Central memory CD8-positive, alpha-beta T cell (primary cell): Measurements from ENCODE around the gene EGR4.

ENCODE experiments used
- ATAC-seq: fragments of 150-1000 bp; cut with Tn5 transposase; replicated peaks from 2 replicates; pipeline ENCODE4 v1.10.0; 2022; ENCODE audit warnings: mild to moderate bottlenecking, moderate FRiP score, moderate number of reproducible peaks; ENCODE audit not compliant: poor library complexity, severe bottlenecking; ENCODE audit errors: extremely low read depth
- DNase-seq, 2 donors: peaks; one replicate each; pipeline ENCODE4 v3.0.0; 2021; ENCODE audit warnings: low spot score in 2 of 2
- H3K27ac Mint-ChIP-seq: one replicate; pipeline ENCODE4 v1.8.0; 2022; ENCODE audit warnings: low read depth, mild to moderate bottlenecking, moderate library complexity, mixed read lengths
- H3K27me3 Mint-ChIP-seq: one replicate; pipeline ENCODE4 v1.8.0; 2022; ENCODE audit warnings: mixed read lengths
- H3K36me3 Mint-ChIP-seq: one replicate; pipeline ENCODE4 v1.8.0; 2022; ENCODE audit warnings: mild to moderate bottlenecking, moderate library complexity, mixed read lengths; ENCODE audit not compliant: insufficient read depth
- H3K4me1 Mint-ChIP-seq: one replicate; pipeline ENCODE4 v1.8.0; 2022; ENCODE audit warnings: mixed read lengths
- H3K4me3 Mint-ChIP-seq: one replicate; pipeline ENCODE4 v1.8.0; 2022; ENCODE audit warnings: mild to moderate bottlenecking, moderate library complexity, mixed read lengths
- H3K9me3 Mint-ChIP-seq: one replicate; pipeline ENCODE4 v1.8.0; 2022; ENCODE audit warnings: mixed read lengths

The EGR4 gene

DNA sequence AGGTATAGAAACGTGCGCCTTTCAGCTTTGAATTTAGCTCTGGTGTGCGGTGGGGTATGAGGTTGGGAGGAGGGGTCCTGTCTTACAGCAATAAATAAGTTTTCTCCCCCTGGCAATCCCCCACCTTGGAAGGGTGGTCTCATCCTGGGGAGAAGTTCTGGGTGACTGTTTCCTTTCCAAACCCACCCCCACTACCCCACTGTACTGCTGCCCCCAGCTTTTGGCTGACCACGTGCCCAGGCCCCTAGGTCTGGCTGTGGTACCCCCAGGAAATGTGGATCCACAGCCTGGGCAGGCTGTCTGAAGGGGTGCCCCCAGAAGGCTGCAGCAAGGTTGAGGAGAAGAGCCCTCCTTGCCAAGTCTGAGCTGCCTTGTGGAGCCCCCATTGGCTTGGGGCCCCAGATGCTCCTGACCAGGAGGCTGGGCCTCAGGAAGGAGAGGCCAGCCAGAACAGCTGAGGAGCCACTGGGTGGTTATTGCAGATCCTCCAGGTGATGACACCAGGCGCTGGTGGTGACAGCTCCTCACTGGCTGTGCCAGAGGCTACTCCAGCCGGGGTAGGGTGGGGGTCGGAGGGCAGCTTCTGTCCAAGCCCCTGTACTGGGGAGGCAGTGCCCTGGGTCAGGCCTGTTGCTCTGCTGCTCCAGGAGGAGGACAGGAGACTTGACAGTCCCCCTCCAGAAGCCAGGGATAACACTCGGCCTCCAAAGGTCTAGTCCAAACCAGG, 35.0 kb downstream of the EGR4 start:
- peak overlapping the region; percentile 65 for H3K27ac Mint-ChIP-seq

DNA sequence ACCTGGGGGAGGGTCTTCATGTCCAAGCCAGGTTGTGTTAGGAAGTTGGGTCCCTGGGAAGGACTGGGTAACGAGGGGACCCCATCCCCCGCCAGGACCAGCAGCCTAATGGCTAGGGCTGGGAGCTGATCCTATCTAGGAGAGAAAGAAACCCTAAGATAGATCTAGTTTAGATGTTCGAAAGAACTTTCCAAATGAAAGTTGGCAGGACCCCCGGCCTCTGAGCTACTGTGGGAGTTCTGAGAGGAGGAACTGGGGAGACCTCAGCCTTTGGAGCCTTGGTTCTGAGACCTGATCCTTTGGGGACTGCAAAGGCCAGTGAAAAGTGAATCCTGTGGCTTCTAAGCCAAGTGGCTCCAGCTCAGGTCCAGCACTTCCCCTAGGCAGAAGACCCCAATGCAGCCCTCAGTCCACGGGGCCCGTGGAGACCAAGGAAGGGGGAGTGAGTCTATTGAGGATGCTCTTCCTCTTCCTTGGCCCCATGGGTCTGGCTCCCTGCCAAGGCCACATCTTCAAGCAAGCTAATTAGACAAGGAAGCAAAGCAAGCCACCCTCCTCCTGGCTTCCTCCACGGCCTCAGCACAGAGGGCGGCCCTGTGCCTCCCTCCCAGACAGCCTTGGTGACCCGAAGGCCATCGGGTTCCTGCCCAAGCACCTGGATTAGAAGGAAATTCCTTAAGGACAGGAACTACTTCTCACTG, 35.8 kb downstream of the EGR4 start:
- H3K9me3 Mint-ChIP-seq: no peaks in the 10 kb centered on the region
- H3K27me3 Mint-ChIP-seq: no peaks in the 10 kb centered on the region
- no peaks in the 10 kb centered on the region for H3K4me1 Mint-ChIP-seq
- H3K27ac Mint-ChIP-seq: peak overlapping the region; percentile 65
- DNase-seq (no peak), ATAC-seq (no peak)
- H3K4me3 Mint-ChIP-seq: no peak overlapping the region
- peaks cover 9% of the 10 kb centered on the region for H3K36me3 Mint-ChIP-seq

More for the DNA sequence above, 35.0 kb downstream of the EGR4 start:
- Mint-ChIP-seq H3K36me3 (peaks cover 4% of the 10 kb centered on the region), H3K9me3 (no peaks in the 10 kb centered on the region), H3K4me3 (no peak overlapping the region), H3K27me3 (no peaks in the 10 kb centered on the region), H3K4me1 (no peaks in the 10 kb centered on the region)
- DNase-seq: no peak
- no peak for ATAC-seq

GRCh38 chr2:73257021-73257420, 36.3 kb downstream of the EGR4 start:
- no peaks in the 10 kb centered on the region for H3K9me3 Mint-ChIP-seq
- peak overlapping the region; percentile 59 for H3K27ac Mint-ChIP-seq
- H3K4me1 Mint-ChIP-seq: no peaks in the 10 kb centered on the region
- H3K27me3 Mint-ChIP-seq: no peaks in the 10 kb centered on the region
- ATAC-seq (no peak), DNase-seq (no peak)
- H3K4me3 Mint-ChIP-seq: no peak overlapping the region
- peaks cover 8% of the 10 kb centered on the region for H3K36me3 Mint-ChIP-seq

- Mint-ChIP-seq H3K36me3 (peaks cover 9% of the 10 kb centered on the region), H3K9me3 (no peaks in the 10 kb centered on the region), H3K27ac (peak overlapping the region; percentile 59), H3K27me3 (no peaks in the 10 kb centered on the region), H3K4me1 (no peaks in the 10 kb centered on the region), H3K4me3 (no peak overlapping the region)
- DNase-seq: no peak
- ATAC-seq: no peak
Measured at GRCh38 chr2:73256618-73256922, 36.8 kb downstream of the EGR4 start.

DNA sequence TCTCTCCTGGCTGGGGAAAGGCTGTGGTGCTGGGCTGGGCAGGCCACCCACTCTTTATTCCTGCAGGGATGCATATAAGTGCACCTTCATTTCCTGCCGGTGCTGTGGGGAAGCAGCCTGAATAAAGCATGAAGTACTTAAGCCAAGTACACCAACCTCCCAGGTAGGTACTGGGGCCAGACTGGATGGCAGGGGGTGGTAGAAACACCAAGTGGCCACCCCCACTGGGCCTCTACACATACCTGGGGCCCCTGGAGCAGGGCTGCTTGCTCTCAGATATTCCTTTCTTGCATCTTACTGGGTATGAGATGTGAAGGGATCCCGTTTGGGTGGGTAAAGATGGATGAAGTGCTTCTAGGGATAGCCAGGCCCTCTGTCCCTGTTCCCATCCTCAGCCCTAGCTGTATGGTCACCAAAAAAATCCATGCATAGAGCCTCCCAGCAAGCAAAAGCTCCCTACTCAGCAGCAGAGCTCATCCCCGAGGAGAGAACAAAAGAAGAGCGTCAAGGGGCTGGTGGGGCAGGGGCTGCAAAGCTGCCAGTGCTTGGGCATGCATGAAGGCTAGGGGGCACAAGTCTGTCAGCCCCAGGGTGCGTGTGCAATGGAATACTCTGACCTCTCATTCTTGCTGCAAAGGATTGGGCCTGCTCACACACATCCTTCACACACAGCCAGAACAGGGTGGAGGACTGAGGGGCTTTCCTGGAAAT, 37.3 kb downstream of the EGR4 start:
- H3K27ac Mint-ChIP-seq: no peak overlapping the region
- H3K36me3 Mint-ChIP-seq: peaks cover 12% of the 10 kb centered on the region
- no peaks in the 10 kb centered on the region for H3K9me3 Mint-ChIP-seq
- DNase-seq (no peak), ATAC-seq (no peak)
- H3K27me3 Mint-ChIP-seq: no peaks in the 10 kb centered on the region
- H3K4me1 Mint-ChIP-seq: no peaks in the 10 kb centered on the region
- H3K4me3 Mint-ChIP-seq: no peak overlapping the region

- Mint-ChIP-seq H3K27ac (no peak overlapping the region), H3K9me3 (no peaks in the 10 kb centered on the region)
Measured at GRCh38 chr2:73255007-73255644, 38.2 kb downstream of the EGR4 start.

GRCh38 chr2:73254343-73255006, 38.9 kb downstream of the EGR4 start:
- Mint-ChIP-seq H3K27ac (no peak overlapping the region), H3K36me3 (peaks cover 25% of the 10 kb centered on the region), H3K4me1 (no peaks in the 10 kb centered on the region), H3K4me3 (no peak overlapping the region), H3K9me3 (no peaks in the 10 kb centered on the region), H3K27me3 (no peaks in the 10 kb centered on the region)
- DNase-seq: no peak
- ATAC-seq: no peak

More at GRCh38 chr2:73255007-73255644, 38.2 kb downstream of the EGR4 start:
- no peak overlapping the region for H3K4me3 Mint-ChIP-seq
- no peaks in the 10 kb centered on the region for H3K4me1 Mint-ChIP-seq
- DNase-seq (no peak), ATAC-seq (no peak)
- peaks cover 22% of the 10 kb centered on the region for H3K36me3 Mint-ChIP-seq
- H3K27me3 Mint-ChIP-seq: no peaks in the 10 kb centered on the region

DNA sequence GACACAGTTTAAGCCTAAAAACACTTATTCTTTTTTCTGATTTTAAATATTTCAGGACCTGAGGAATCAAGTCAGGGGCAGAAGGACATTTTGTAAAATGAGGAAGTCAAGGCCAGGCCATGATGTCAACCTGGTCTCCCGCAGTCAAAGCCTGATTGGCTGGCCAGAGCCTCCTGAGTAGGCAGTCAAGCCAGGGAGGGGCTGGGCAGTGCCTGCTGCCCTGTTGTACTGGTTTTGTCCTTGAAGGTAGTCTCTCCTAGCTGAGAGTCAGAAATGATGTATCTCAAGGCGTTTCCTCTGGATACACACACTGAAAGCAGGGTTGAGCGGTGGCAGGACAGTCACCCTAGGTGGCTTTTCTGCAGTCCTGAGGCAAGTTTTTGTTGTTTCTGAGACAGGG, 39.4 kb downstream of the EGR4 start:
- Mint-ChIP-seq H3K36me3 (peaks cover 31% of the 10 kb centered on the region), H3K27ac (no peak overlapping the region), H3K4me3 (no peak overlapping the region), H3K4me1 (no peaks in the 10 kb centered on the region), H3K27me3 (no peaks in the 10 kb centered on the region), H3K9me3 (no peaks in the 10 kb centered on the region)
- ATAC-seq: no peak
- DNase-seq: no peak

DNA sequence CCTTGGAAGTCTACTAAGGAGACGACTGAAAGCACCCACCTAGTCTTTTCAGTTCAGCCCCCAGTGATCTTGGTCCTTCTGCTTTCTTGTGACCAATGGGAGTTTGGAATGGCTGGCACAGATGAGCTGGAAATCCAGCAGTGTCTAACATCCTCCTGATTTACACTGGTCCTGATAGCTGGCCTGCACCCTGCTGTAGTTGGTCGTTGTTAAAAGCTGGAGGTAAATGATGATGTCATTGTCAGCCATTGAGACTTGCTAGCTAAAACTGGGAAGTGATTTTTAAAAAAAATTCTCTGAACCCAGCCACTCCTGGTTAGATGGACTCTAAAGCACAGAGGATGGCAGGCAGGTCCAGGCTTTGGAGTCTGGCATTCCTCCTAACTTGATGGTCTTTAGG, 39.9 kb downstream of the EGR4 start:
- no peaks in the 10 kb centered on the region for H3K27me3 Mint-ChIP-seq
- H3K9me3 Mint-ChIP-seq: no peaks in the 10 kb centered on the region
- no peaks in the 10 kb centered on the region for H3K4me1 Mint-ChIP-seq
- H3K27ac Mint-ChIP-seq: no peak overlapping the region
- no peak for DNase-seq
- no peak for ATAC-seq
- H3K36me3 Mint-ChIP-seq: peaks cover 36% of the 10 kb centered on the region
- no peak overlapping the region for H3K4me3 Mint-ChIP-seq

GRCh38 chr2:73252238-73253027, 40.9 kb downstream of the EGR4 start:
- Mint-ChIP-seq H3K27ac (no peak overlapping the region), H3K9me3 (no peaks in the 10 kb centered on the region)

DNA sequence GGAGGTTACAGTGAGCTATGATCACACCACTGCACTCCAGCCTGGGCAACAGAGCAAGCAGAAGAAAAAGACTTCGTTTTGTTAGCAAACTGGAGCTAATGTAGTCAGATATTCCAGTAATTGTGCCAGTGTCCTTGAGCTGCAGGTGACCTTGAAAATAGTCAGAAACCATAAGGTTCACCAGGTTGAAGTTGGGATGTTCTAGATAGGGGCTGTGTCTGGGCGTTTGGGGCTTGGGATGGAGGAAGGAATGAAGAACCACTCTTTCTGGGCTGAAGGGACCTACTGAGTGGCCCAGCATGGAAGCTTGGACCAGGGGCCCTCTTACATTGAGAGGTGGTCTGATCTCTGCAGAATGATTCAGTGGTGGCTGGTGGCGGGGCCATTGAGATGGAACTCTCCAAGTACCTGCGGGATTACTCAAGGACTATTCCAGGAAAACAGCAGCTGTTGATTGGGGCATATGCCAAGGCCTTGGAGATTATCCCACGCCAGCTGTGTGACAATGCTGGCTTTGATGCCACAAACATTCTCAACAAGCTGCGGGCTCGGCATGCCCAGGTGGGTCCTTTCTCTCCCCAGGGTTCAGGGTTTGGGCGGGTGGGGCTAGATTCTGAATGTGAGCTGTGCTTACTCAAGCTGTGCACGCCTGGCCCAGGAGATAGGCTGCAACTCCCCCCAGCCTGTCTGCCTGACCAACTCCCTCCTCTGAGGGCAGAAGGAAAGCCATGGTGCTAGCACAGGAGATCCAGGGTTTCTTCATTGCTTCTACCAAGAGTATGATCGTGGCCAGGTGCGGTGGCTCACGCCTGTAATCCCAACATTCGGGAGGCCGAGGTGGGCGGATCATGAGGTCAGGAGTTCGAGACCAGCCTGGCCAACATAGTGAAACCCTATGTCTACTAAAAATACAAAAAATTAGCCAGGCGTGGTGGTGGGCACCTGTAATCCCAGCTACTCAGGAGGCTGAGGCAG, 42.2 kb downstream of the EGR4 start:
- no peaks in the 10 kb centered on the region for H3K9me3 Mint-ChIP-seq
- no peak overlapping the region for H3K4me3 Mint-ChIP-seq
- H3K36me3 Mint-ChIP-seq: peaks cover 53% of the 10 kb centered on the region
- H3K27me3 Mint-ChIP-seq: no peaks in the 10 kb centered on the region
- ATAC-seq: no peak
- no peak overlapping the region for H3K27ac Mint-ChIP-seq
- DNase-seq: no peak
- H3K4me1 Mint-ChIP-seq: peaks cover 9% of the 10 kb centered on the region

More at GRCh38 chr2:73252238-73253027, 40.9 kb downstream of the EGR4 start:
- Mint-ChIP-seq H3K27me3 (no peaks in the 10 kb centered on the region), H3K4me1 (no peaks in the 10 kb centered on the region), H3K4me3 (no peak overlapping the region), H3K36me3 (peaks cover 45% of the 10 kb centered on the region)
- DNase-seq (no peak), ATAC-seq (no peak)
